CD4-positive, alpha-beta memory T cell (primary cell): Measurements from ENCODE around the gene DLGAP1. TPM values are rescaled to one million over a fixed set of nuclear protein-coding genes. Genes with fewer than 3 reads are reported as not detected.

Source experiments
- CTCF ChIA-PET: fragments of 350-600 bp; sonication (Branson Sonifier 250); formaldehyde crosslinking; loops from one replicate; lab custom pipeline; 2021; ENCODE audit warnings: inconsistent platforms; ENCODE audit not compliant: partially characterized antibody; lab: Charles Lee
- POLR2A ChIA-PET: fragments of 350-600 bp; sonication (Branson Sonifier 250); formaldehyde crosslinking; loops from one replicate; lab custom pipeline; 2021; ENCODE audit not compliant: partially characterized antibody; lab: Charles Lee
- DNase-seq, 5 donors: peaks; one replicate each; pipeline versions ENCODE4 v3.0.0 to v3.0.0-alpha.2; 2020 to 2022; ENCODE audit warnings: mixed read lengths in 1 of 5
- H3K27ac ChIP-seq: one replicate; pipeline ENCODE4 v1.7.0; 2013; ENCODE audit warnings: low read depth, low read length
- H3K27me3 ChIP-seq: 2 replicates; pipeline ENCODE4 v1.7.0; 2013; ENCODE audit warnings: mild to moderate bottlenecking, low read length, moderate library complexity; ENCODE audit not compliant: insufficient read depth
- H3K36me3 ChIP-seq: 2 replicates; pipeline ENCODE4 v1.7.0; 2013; ENCODE audit warnings: mild to moderate bottlenecking, low read length, moderate library complexity; ENCODE audit not compliant: insufficient read depth
- H3K4me1 ChIP-seq: 2 replicates; pipeline ENCODE4 v1.7.0; 2013; ENCODE audit warnings: mild to moderate bottlenecking, low read length, moderate library complexity; ENCODE audit not compliant: insufficient read depth
- H3K4me3 ChIP-seq, 2 donors: one replicate each; pipeline ENCODE4 v1.7.0; 2013; ENCODE audit warnings: low read length in 2 of 2, mild to moderate bottlenecking in 1 of 2
- H3K9me3 ChIP-seq, 2 donors: one replicate each; pipeline ENCODE4 v1.7.0; 2013; ENCODE audit warnings: low read length in 2 of 2, control low read depth in 1 of 2; ENCODE audit not compliant: control insufficient read depth in 1 of 2
- H3K27ac Mint-ChIP-seq, 7 donors: one replicate each; pipeline ENCODE4 v1.8.0; 2020 to 2021; ENCODE audit warnings: mixed read lengths in 7 of 7, mild to moderate bottlenecking in 6 of 7, inconsistent platforms in 3 of 7, moderate library complexity in 3 of 7
- H3K27me3 Mint-ChIP-seq, 2 donors: one replicate each; pipeline ENCODE4 v1.8.0; 2020 to 2021; ENCODE audit warnings: mixed read lengths in 2 of 2
- H3K36me3 Mint-ChIP-seq, 2 donors: one replicate each; pipeline ENCODE4 v1.8.0; 2020 to 2021; ENCODE audit warnings: mixed read lengths in 2 of 2, inconsistent platforms in 1 of 2, mild to moderate bottlenecking in 1 of 2
- H3K4me1 Mint-ChIP-seq, 4 donors: one replicate each; pipeline ENCODE4 v1.8.0; 2020 to 2021; ENCODE audit warnings: mixed read lengths in 4 of 4, mild to moderate bottlenecking in 1 of 4
- H3K4me3 Mint-ChIP-seq, 8 donors: one replicate each; pipeline ENCODE4 v1.8.0; 2020 to 2021; ENCODE audit warnings: mixed read lengths in 8 of 8, mild to moderate bottlenecking in 7 of 8, moderate library complexity in 6 of 8, inconsistent platforms in 3 of 8
- H3K9me3 Mint-ChIP-seq, 8 donors: one replicate each; pipeline ENCODE4 v1.8.0; 2020 to 2021; ENCODE audit warnings: mixed read lengths in 8 of 8, mild to moderate bottlenecking in 5 of 8, inconsistent platforms in 3 of 8, moderate library complexity in 1 of 8
- intact Hi-C: fragments of 100-400 bp; cut with micrococcal nuclease; formaldehyde crosslinking; loops from one replicate; pipeline ENCODE4 v1.15.1; 2023
- polyA plus RNA-seq, 2 donors: library from polyadenylated mRNA; unstranded; fragments of 300-500 nt; fragmentation: Illumina TruSeq; gene quantifications; one replicate each; pipeline ENCODE4 v1.2.3, GENCODE V29; 2021
- total RNA-seq, 2 experiments: library from RNA; stranded (reverse); gene quantifications; one replicate each; pipeline ENCODE4 v1.2.3, GENCODE V29; 2021

DLGAP1 gene
- total and polyA plus RNA-seq, 4 experiments from 2014 or later = 0.17 to 0.71 (median 0.45) TPM

- Histone ChIP-seq H3K27me3 (no peaks in the 10 kb centered on the region), H3K9me3 (no peaks in the 10 kb centered on the region), H3K27ac (no peak overlapping the region), H3K4me3 (no peak overlapping the region), H3K4me1 (no peaks in the 10 kb centered on the region), H3K36me3 (no peaks in the 10 kb centered on the region)
- POLR2A ChIA-PET = no interaction called here
- Mint-ChIP-seq H3K4me1 (no peaks in the 10 kb centered on the region), H3K27me3 (peaks cover 0 to 3% of the 10 kb centered on the region in 2 donors), H3K27ac (no peak overlapping the region), H3K9me3 (peaks cover 0 to 4% (median 0%) of the 10 kb centered on the region in 8 donors), H3K36me3 (no peaks in the 10 kb centered on the region), H3K4me3 (no peak overlapping the region)
- CTCF ChIA-PET = interaction anchor here (0.9 kb wide), 1 partner anchor 23 kb away, joined by 3 read pairs; no protein-coding TSS in a partner anchor
- intact Hi-C loops = no loop called here
- DNase-seq = no peak
Measured at GRCh38 chr18:3972291-3972930, 482.7 kb downstream of the DLGAP1 start.

- CTCF ChIA-PET = no interaction called here
- Mint-ChIP-seq H3K4me1 (no peaks in the 10 kb centered on the region), H3K36me3 (no peaks in the 10 kb centered on the region), H3K9me3 (peaks cover 0 to 2% (median 0%) of the 10 kb centered on the region in 8 donors), H3K27ac (no peak overlapping the region), H3K4me3 (no peak overlapping the region), H3K27me3 (peaks cover 6 to 7% of the 10 kb centered on the region in 2 donors)
- DNase-seq = no peak
- H3K27me3 ChIP-seq = no peaks in the 10 kb centered on the region
- no peaks in the 10 kb centered on the region for H3K9me3 ChIP-seq
- intact Hi-C loops = no loop called here
- no peak overlapping the region for H3K27ac ChIP-seq
- H3K4me3 ChIP-seq = no peak overlapping the region
- H3K4me1 ChIP-seq = no peaks in the 10 kb centered on the region
- POLR2A ChIA-PET = no interaction called here
- no peaks in the 10 kb centered on the region for H3K36me3 ChIP-seq
Measured at GRCh38 chr18:3970929-3971328, 484.2 kb downstream of the DLGAP1 start.

- Histone ChIP-seq H3K36me3 (no peaks in the 10 kb centered on the region), H3K27ac (no peak overlapping the region), H3K27me3 (no peaks in the 10 kb centered on the region), H3K4me1 (no peaks in the 10 kb centered on the region), H3K4me3 (no peak overlapping the region), H3K9me3 (no peaks in the 10 kb centered on the region)
- H3K9me3 Mint-ChIP-seq = no peaks in the 10 kb centered on the region
- H3K27ac Mint-ChIP-seq = no peak overlapping the region
- no peak for DNase-seq
- intact Hi-C loops = no loop called here
- H3K4me3 Mint-ChIP-seq = no peak overlapping the region
- H3K4me1 Mint-ChIP-seq = no peaks in the 10 kb centered on the region
- CTCF ChIA-PET = no interaction called here
- H3K27me3 Mint-ChIP-seq = peaks cover 8 to 15% of the 10 kb centered on the region in 2 donors
- POLR2A ChIA-PET = no interaction called here
- no peaks in the 10 kb centered on the region for H3K36me3 Mint-ChIP-seq
Measured at GRCh38 chr18:3967359-3968180, 487.5 kb downstream of the DLGAP1 start.

GRCh38 chr18:3966642-3967358 is 488.3 kb downstream of the DLGAP1 start:
- CTCF ChIA-PET = no interaction called here
- Histone ChIP-seq H3K36me3 (no peaks in the 10 kb centered on the region), H3K27ac (no peak overlapping the region), H3K4me3 (no peak overlapping the region), H3K9me3 (no peaks in the 10 kb centered on the region), H3K27me3 (no peaks in the 10 kb centered on the region), H3K4me1 (no peaks in the 10 kb centered on the region)
- no peaks in the 10 kb centered on the region for H3K4me1 Mint-ChIP-seq
- H3K9me3 Mint-ChIP-seq = no peaks in the 10 kb centered on the region
- H3K36me3 Mint-ChIP-seq = no peaks in the 10 kb centered on the region
- intact Hi-C loops = no loop called here
- peaks cover 8 to 12% of the 10 kb centered on the region in 2 donors for H3K27me3 Mint-ChIP-seq
- no peak for DNase-seq
- no peak overlapping the region for H3K4me3 Mint-ChIP-seq
- POLR2A ChIA-PET = no interaction called here
- no peak overlapping the region for H3K27ac Mint-ChIP-seq

GRCh38 chr18:3966246-3966641 is 488.9 kb downstream of the DLGAP1 start:
- no peak overlapping the region for H3K27ac ChIP-seq
- intact Hi-C loops = no loop called here
- no peak overlapping the region for H3K4me3 ChIP-seq
- H3K27me3 Mint-ChIP-seq = peaks cover 8 to 12% of the 10 kb centered on the region in 2 donors
- H3K36me3 Mint-ChIP-seq = no peaks in the 10 kb centered on the region
- DNase-seq = no peak
- no peaks in the 10 kb centered on the region for H3K4me1 ChIP-seq
- ChIA-PET POLR2A (no interaction called here), CTCF (no interaction called here)
- H3K36me3 ChIP-seq = no peaks in the 10 kb centered on the region
- no peak overlapping the region for H3K27ac Mint-ChIP-seq
- no peaks in the 10 kb centered on the region for H3K4me1 Mint-ChIP-seq
- H3K9me3 Mint-ChIP-seq = peaks cover 0 to 2% (median 0%) of the 10 kb centered on the region in 8 donors
- H3K27me3 ChIP-seq = no peaks in the 10 kb centered on the region
- H3K4me3 Mint-ChIP-seq = no peak overlapping the region
- no peaks in the 10 kb centered on the region for H3K9me3 ChIP-seq

- H3K4me3 Mint-ChIP-seq = no peak overlapping the region
- no peaks in the 10 kb centered on the region for H3K4me1 Mint-ChIP-seq
- intact Hi-C loops = no loop called here
- no peaks in the 10 kb centered on the region for H3K36me3 ChIP-seq
- no peak overlapping the region for H3K4me3 ChIP-seq
- POLR2A ChIA-PET = no interaction called here
- no peak overlapping the region for H3K27ac Mint-ChIP-seq
- no peaks in the 10 kb centered on the region for H3K36me3 Mint-ChIP-seq
- no peak overlapping the region for H3K27ac ChIP-seq
- CTCF ChIA-PET = no interaction called here
- H3K9me3 ChIP-seq = no peaks in the 10 kb centered on the region
- H3K4me1 ChIP-seq = no peaks in the 10 kb centered on the region
- peaks cover 0 to 5% (median 0%) of the 10 kb centered on the region in 8 donors for H3K9me3 Mint-ChIP-seq
- no peaks in the 10 kb centered on the region for H3K27me3 ChIP-seq
- no peak for DNase-seq
- peaks cover 4 to 8% of the 10 kb centered on the region in 2 donors for H3K27me3 Mint-ChIP-seq
Measured at GRCh38 chr18:3960977-3961376, 494.1 kb downstream of the DLGAP1 start.

GRCh38 chr18:3960142-3960541 is 495.0 kb downstream of the DLGAP1 start:
- POLR2A ChIA-PET = no interaction called here
- no peak overlapping the region for H3K27ac Mint-ChIP-seq
- CTCF ChIA-PET = no interaction called here

More at GRCh38 chr18:3960142-3960541, 495.0 kb downstream of the DLGAP1 start:
- Mint-ChIP-seq H3K27me3 (peaks cover 4 to 8% of the 10 kb centered on the region in 2 donors), H3K4me3 (no peak overlapping the region), H3K36me3 (no peaks in the 10 kb centered on the region), H3K4me1 (no peaks in the 10 kb centered on the region), H3K9me3 (peaks cover 0 to 5% (median 0%) of the 10 kb centered on the region in 8 donors)
- no peak overlapping the region for H3K27ac ChIP-seq
- no peaks in the 10 kb centered on the region for H3K9me3 ChIP-seq
- H3K27me3 ChIP-seq = no peaks in the 10 kb centered on the region
- DNase-seq = no peak
- H3K4me1 ChIP-seq = no peaks in the 10 kb centered on the region
- intact Hi-C loops = no loop called here
- H3K4me3 ChIP-seq = no peak overlapping the region
- H3K36me3 ChIP-seq = no peaks in the 10 kb centered on the region
